EL (cell line): ENCODE measurements around the gene NBPF20.
"Not testable (repeated sequence)": the region's sequence is repeated elsewhere in the genome, so short reads cannot be mapped to it uniquely, and the experiment has no call there.

ENCODE experiments used
- DNase-seq: peaks from one replicate; pipeline ENCODE4 v3.0.0-alpha.2; 2016

NBPF20 gene

GRCh38 chr1:145425436-145426029 lies at the start of gene NBPF20:
TSS of gene NBPF20 (minus strand) at chr1:145425603. CDS start at chr1:145405272, 20,331 bp downstream.
- DNase-seq: peak; percentile 79

- not testable (repeated sequence) for DNase-seq
Observed at GRCh38 chr1:145474837-145475368, 49.5 kb upstream of the NBPF20 start.

- not testable (repeated sequence) for DNase-seq
Observed at GRCh38 chr1:145472731-145473130, 47.3 kb upstream of the NBPF20 start.

GRCh38 chr1:145471365-145471764 lies 46.0 kb upstream of the NBPF20 start:
- DNase-seq: not testable (repeated sequence)

- DNase-seq: peak; percentile 97
Observed at GRCh38 chr1:145465405-145466144, 40.2 kb upstream of the NBPF20 start.

- DNase-seq: not testable (repeated sequence)
Observed at GRCh38 chr1:145464708-145465336, 39.4 kb upstream of the NBPF20 start.

- not testable (repeated sequence) for DNase-seq
Observed at GRCh38 chr1:145464017-145464416, 38.6 kb upstream of the NBPF20 start.

GRCh38 chr1:145460684-145461083 lies 35.3 kb upstream of the NBPF20 start:
- not testable (repeated sequence) for DNase-seq

- not testable (repeated sequence) for DNase-seq
Observed at GRCh38 chr1:145460048-145460447, 34.6 kb upstream of the NBPF20 start.

GRCh38 chr1:145459591-145459990 lies 34.2 kb upstream of the NBPF20 start:
- DNase-seq: not testable (repeated sequence)

GRCh38 chr1:145459063-145459462 lies 33.7 kb upstream of the NBPF20 start:
- not testable (repeated sequence) for DNase-seq

- not testable (repeated sequence) for DNase-seq
Observed at GRCh38 chr1:145454824-145455177, 29.4 kb upstream of the NBPF20 start.

GRCh38 chr1:145453873-145454823 lies 28.7 kb upstream of the NBPF20 start:
- not testable (repeated sequence) for DNase-seq

GRCh38 chr1:145452506-145452905 lies 27.1 kb upstream of the NBPF20 start:
- DNase-seq: not testable (repeated sequence)

- peak; percentile 10 for DNase-seq
Observed at GRCh38 chr1:145451914-145452313, 26.5 kb upstream of the NBPF20 start.

- DNase-seq: not testable (repeated sequence)
Observed at GRCh38 chr1:145445219-145445618, 19.8 kb upstream of the NBPF20 start.

GRCh38 chr1:145442340-145442739 lies 16.9 kb upstream of the NBPF20 start:
- DNase-seq: not testable (repeated sequence)

GRCh38 chr1:145431363-145432256 lies 6.2 kb upstream of the NBPF20 start:
- not testable (repeated sequence) for DNase-seq

GRCh38 chr1:145430830-145431229 lies 5.4 kb upstream of the NBPF20 start:
- DNase-seq: not testable (repeated sequence)

GRCh38 chr1:145429329-145429728 lies 3.9 kb upstream of the NBPF20 start:
- DNase-seq: not testable (repeated sequence)
